Neural cell (in vitro differentiated cells): ENCODE results near the gene CISD3. TPM values are rescaled to one million over a fixed set of nuclear protein-coding genes. Genes with fewer than 3 reads are reported as not detected.

ENCODE experiments used
- H2AFZ ChIP-seq: fragments of 200-600, 300-800 bp; sonication (generic), shearing (Covaris generic); 2 replicates; pipeline ENCODE4 v1.6.0; 2014; ENCODE audit warnings: low read depth, mild to moderate bottlenecking, antibody characterized with exemption, low read length, moderate library complexity
- H3F3A ChIP-seq: fragments of 200-600 bp; shearing (Covaris generic); 2 replicates; pipeline ENCODE4 v1.6.1; 2016; ENCODE audit warnings: mild to moderate bottlenecking, moderate library complexity, mixed read lengths, antibody characterized with exemption, low read length; ENCODE audit not compliant: insufficient read depth, poor library complexity, severe bottlenecking
- H3K27ac ChIP-seq: fragments of 200-600, 300-800 bp; sonication (generic), shearing (Covaris generic); 2 replicates; pipeline ENCODE4 v1.5.1; 2014; ENCODE audit warnings: mild to moderate bottlenecking, low read length, moderate library complexity
- H3K27me3 ChIP-seq: fragments of 300-800, 200-600 bp; sonication (generic), shearing (Covaris generic); 2 replicates; pipeline ENCODE4 v1.6.0; 2014; ENCODE audit warnings: mild to moderate bottlenecking, low read depth, low read length, moderate library complexity; ENCODE audit not compliant: insufficient read depth
- H3K36me3 ChIP-seq: fragments of 300-800, 200-600 bp; sonication (generic), shearing (Covaris generic); 2 replicates; pipeline ENCODE4 v1.5.1; 2014; ENCODE audit warnings: mild to moderate bottlenecking, antibody characterized with exemption, low read length, moderate library complexity; ENCODE audit not compliant: insufficient read depth
- H3K4me2 ChIP-seq: fragments of 300-800, 200-600 bp; sonication (generic), shearing (Covaris generic); 2 replicates; pipeline ENCODE4 v1.6.0; 2014; ENCODE audit warnings: mild to moderate bottlenecking, low read length
- H3K4me3 ChIP-seq: fragments of 300-800, 200-600 bp; sonication (generic), shearing (Covaris generic); 2 replicates; pipeline ENCODE4 v1.5.1; 2014; ENCODE audit warnings: mild to moderate bottlenecking, low read length, moderate library complexity
- H3K79me2 ChIP-seq: fragments of 200-600 bp; shearing (Covaris generic); replicated peaks from 2 replicates; pipeline ENCODE4 v1.6.0; 2014; ENCODE audit warnings: mild to moderate bottlenecking, low read length, moderate library complexity; ENCODE audit not compliant: insufficient read depth
- H3K9ac ChIP-seq: fragments of 300-800, 200-600 bp; sonication (generic), shearing (Covaris generic); 2 replicates; pipeline ENCODE4 v1.6.1; 2016; ENCODE audit warnings: mild to moderate bottlenecking, low read length, mixed read lengths
- H3K9me2 ChIP-seq: fragments of 200-600 bp; shearing (Covaris generic); 2 replicates; pipeline ENCODE4 v1.6.1; 2016; ENCODE audit warnings: mild to moderate bottlenecking, low read length, mixed read lengths; ENCODE audit not compliant: insufficient read depth
- H3K9me3 ChIP-seq: fragments of 200-600, 300-800 bp; sonication (generic), shearing (Covaris generic); 2 replicates; pipeline ENCODE4 v1.6.1; 2016; ENCODE audit warnings: mild to moderate bottlenecking, mixed run types, low read length, moderate library complexity, mixed read lengths
- H4K20me1 ChIP-seq: fragments of 200-600 bp; shearing (Covaris generic); 2 replicates; pipeline ENCODE4 v1.6.1; 2016; ENCODE audit warnings: mild to moderate bottlenecking, mixed run types; ENCODE audit not compliant: insufficient read depth
- EP300 ChIP-seq: fragments of 450-650 bp; conservative IDR thresholded peaks from 2 replicates; pipeline ENCODE4 v1.6.1; 2014; ENCODE audit warnings: antibody characterized with exemption, mild to moderate bottlenecking, moderate library complexity; ENCODE audit not compliant: poor library complexity, severe bottlenecking
- EZH2 ChIP-seq: fragments of 200-600, 300-800 bp; shearing (Covaris generic), sonication (generic); IDR thresholded peaks from 2 replicates; pipeline ENCODE4 v1.6.1; 2014; ENCODE audit warnings: antibody characterized with exemption, low read length, borderline replicate concordance, mild to moderate bottlenecking; ENCODE audit not compliant: insufficient read depth, poor library complexity, severe bottlenecking
- MXI1 ChIP-seq: fragments of 450-650 bp; conservative IDR thresholded peaks from 2 replicates; pipeline ENCODE4 v1.6.1; 2014; ENCODE audit warnings: antibody characterized with exemption, mild to moderate bottlenecking; ENCODE audit not compliant: poor library complexity, severe bottlenecking
- POLR2AphosphoS5 ChIP-seq: IDR thresholded peaks from 2 replicates; pipeline ENCODE4 v1.6.1; 2012
- RAD21 ChIP-seq: fragments of 450-650 bp; conservative IDR thresholded peaks from 2 replicates; pipeline ENCODE4 v1.6.1; 2014; ENCODE audit warnings: antibody characterized with exemption, mild to moderate bottlenecking, moderate library complexity
- REST ChIP-seq: IDR thresholded peaks from 2 replicates; pipeline ENCODE4 v1.6.1; 2012; ENCODE audit warnings: borderline replicate concordance
- SMC3 ChIP-seq: fragments of 450-650 bp; conservative IDR thresholded peaks from 2 replicates; pipeline ENCODE4 v1.6.1; 2014; ENCODE audit warnings: antibody characterized with exemption, mild to moderate bottlenecking, moderate library complexity; ENCODE audit not compliant: poor library complexity
- TAF1 ChIP-seq: IDR thresholded peaks from 2 replicates; pipeline ENCODE4 v1.6.1; 2012; ENCODE audit warnings: low read depth
- polyA plus RNA-seq: library from polyadenylated mRNA; depleted of rRNA; stranded (reverse); fragments of >200 nt; gene quantifications from 2 replicates; pipeline ENCODE4 v1.2.3, GENCODE V29; 2014
- TF ChIP-seq, protein P1 (sequence below): fragments of 450-650 bp; IDR thresholded peaks from 2 replicates; pipeline ENCODE4 v1.5.1; 2014; ENCODE audit warnings: antibody characterized with exemption, mild to moderate bottlenecking, moderate library complexity; ENCODE audit not compliant: poor library complexity, severe bottlenecking

Gene CISD3
- polyA plus RNA-seq, 1 donor from 2014 or later: 1.2 TPM

- Histone ChIP-seq H3F3A (no peaks in the 10 kb centered on the region), H3K79me2 (peaks cover 10% of the 10 kb centered on the region), H3K9ac (no peak overlapping the region), H3K4me3 (no peak overlapping the region), H3K9me3 (no peaks in the 10 kb centered on the region), H3K4me2 (no peak overlapping the region), H3K36me3 (no peaks in the 10 kb centered on the region), H3K27me3 (no peaks in the 10 kb centered on the region), H3K27ac (no peak overlapping the region), H4K20me1 (no peaks in the 10 kb centered on the region), H3K9me2 (no peaks in the 10 kb centered on the region), H2AFZ (no peak overlapping the region)
- TF ChIP-seq REST: no peak
- TF ChIP-seq SMC3: no peak
- no peak for TF ChIP-seq TAF1
- no peak for TF ChIP-seq EP300
- TF ChIP-seq EZH2: no peak
- TF ChIP-seq, protein P1, sequence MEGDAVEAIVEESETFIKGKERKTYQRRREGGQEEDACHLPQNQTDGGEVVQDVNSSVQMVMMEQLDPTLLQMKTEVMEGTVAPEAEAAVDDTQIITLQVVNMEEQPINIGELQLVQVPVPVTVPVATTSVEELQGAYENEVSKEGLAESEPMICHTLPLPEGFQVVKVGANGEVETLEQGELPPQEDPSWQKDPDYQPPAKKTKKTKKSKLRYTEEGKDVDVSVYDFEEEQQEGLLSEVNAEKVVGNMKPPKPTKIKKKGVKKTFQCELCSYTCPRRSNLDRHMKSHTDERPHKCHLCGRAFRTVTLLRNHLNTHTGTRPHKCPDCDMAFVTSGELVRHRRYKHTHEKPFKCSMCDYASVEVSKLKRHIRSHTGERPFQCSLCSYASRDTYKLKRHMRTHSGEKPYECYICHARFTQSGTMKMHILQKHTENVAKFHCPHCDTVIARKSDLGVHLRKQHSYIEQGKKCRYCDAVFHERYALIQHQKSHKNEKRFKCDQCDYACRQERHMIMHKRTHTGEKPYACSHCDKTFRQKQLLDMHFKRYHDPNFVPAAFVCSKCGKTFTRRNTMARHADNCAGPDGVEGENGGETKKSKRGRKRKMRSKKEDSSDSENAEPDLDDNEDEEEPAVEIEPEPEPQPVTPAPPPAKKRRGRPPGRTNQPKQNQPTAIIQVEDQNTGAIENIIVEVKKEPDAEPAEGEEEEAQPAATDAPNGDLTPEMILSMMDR: no peak
- TF ChIP-seq MXI1: no peak
- TF ChIP-seq RAD21: no peak
- TF ChIP-seq POLR2AphosphoS5: no peak
These were observed 20.1 kb upstream of the CISD3 start for GRCh38 chr17:38709864-38710603.

GRCh38 chr17:38710604-38710962 lies 19.6 kb upstream of the CISD3 start:
- Histone ChIP-seq H3K4me3 (no peak overlapping the region), H3K9me3 (no peaks in the 10 kb centered on the region), H4K20me1 (no peaks in the 10 kb centered on the region), H3K9ac (no peak overlapping the region), H3F3A (no peaks in the 10 kb centered on the region), H3K9me2 (no peaks in the 10 kb centered on the region), H3K27ac (no peak overlapping the region), H3K27me3 (no peaks in the 10 kb centered on the region), H3K79me2 (peaks cover 10% of the 10 kb centered on the region), H3K4me2 (no peak overlapping the region), H3K36me3 (no peaks in the 10 kb centered on the region), H2AFZ (no peak overlapping the region)
- TF ChIP-seq TAF1 (no peak), MXI1 (no peak), EZH2 (no peak), EP300 (no peak), REST (no peak), RAD21 (no peak), POLR2AphosphoS5 (no peak), SMC3 (no peak)
- TF ChIP-seq, protein P1: no peak
